ENCODE measurements around the gene NOLC1.
"Not testable (repeated sequence)": the region's sequence is repeated elsewhere in the genome, so short reads cannot be mapped to it uniquely, and the experiment has no call there.

NOLC1 gene

GRCh38 chr10:102157224-102157623 lies 5.0 kb downstream of the NOLC1 start:
- DNase-seq, result no peak

DNA sequence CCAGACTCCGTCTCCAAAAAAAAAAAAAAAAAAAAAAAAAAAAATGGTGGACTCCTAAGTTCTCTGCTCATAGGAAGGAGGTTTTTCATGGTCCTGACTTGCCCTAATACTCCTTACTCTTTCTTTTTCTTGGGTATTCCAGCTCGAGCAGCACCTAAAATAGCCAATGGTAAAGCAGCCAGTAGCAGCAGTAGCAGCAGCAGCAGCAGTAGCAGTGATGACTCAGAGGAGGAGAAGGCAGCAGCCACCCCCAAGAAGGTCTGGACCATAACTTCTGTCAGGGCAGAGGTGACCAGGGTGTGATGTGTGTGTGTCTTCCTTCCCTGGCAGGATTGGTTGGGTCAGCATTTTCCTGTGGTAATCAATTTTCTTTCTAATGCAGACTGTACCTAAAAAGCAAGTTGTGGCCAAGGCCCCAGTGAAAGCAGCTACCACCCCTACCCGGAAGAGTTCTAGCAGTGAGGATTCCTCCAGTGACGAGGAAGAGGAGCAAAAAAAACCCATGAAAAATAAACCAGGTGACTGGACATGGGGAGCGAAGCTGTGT lies 6.9 kb downstream of the NOLC1 start:
- no peak for DNase-seq

DNA sequence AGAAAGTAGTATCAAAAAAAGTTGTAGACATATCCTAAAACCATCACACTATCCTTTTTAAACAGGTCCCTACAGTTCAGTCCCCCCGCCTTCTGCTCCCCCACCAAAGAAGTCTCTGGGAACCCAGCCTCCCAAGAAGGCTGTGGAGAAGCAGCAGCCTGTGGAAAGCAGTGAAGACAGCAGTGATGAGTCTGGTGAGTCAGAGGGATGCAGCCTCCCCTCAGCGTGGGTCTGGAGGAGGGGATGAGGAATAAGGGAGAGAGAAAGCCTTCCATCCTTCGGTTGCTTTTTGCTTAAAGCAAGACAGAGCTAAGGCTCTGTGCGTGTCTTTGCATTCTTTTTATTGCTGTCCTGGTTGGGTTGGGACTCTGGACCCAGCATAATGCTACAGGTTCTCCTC lies 7.6 kb downstream of the NOLC1 start:
- DNase-seq, result no peak

- no peak for DNase-seq
Observed at GRCh38 chr10:102163342-102163989, 11.3 kb downstream of the NOLC1 start.

DNA sequence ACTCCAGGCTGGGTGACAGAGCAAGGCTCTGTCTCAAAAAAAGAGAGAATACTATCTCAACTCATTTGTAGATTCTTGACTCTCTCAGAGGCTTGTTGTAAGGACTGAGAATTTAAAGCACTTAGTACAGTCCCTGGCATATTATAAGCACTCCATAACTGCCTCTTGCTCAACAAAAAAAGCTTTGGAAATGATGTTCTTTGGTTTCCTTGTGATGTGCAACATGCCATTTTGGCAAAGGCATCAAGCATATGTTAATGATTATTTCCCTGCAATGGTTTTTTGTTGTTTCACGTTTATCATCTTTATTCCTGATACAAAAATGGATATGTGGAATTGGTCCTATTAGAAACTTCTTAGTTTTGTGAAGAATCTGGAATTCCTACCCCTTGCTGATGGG lies 15.7 kb downstream of the NOLC1 start:
- DNase-seq, result no peak

- DNase-seq, result no peak
Observed at GRCh38 chr10:102170602-102171001, 18.4 kb downstream of the NOLC1 start.

DNA sequence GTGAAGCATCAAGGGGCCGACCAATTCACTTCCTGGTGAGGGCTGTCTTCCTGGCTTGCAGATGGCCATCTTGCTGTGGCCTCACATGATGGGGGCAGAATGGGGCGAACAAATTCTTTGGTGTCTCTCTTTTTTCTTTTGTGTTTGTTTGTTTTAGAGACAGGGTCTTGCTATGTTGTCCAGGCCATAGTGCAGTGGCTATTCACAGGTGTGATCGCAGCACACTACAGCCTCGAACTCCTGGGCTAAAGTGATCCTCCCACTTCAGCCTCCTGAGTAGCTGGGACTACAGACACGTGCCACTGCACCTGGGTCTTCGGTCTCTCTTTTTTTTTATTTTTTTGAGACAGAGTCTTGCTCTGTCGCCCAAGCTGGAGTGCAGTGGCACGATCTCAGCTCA lies 20.1 kb downstream of the NOLC1 start:
- no peak for DNase-seq

DNA sequence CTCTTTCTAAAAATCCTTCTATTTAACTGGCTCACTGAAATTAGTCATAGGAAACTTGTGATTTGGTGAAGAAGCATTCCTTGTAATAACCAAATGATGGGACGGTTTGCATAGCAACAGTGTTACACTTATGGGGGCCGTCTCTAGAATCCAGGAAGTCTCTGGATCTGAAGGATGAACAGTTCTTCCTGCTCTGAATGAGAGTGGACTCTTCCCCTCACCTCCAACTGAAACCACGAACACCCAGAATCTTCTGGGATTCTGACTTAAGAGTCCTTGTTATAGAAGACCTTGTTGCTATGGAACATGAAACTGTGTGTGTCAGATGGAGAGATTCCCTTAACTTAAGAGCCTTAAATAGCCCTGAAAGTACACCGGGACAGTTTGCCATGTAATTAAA lies 23.2 kb downstream of the NOLC1 start:
- no peak for DNase-seq

DNA sequence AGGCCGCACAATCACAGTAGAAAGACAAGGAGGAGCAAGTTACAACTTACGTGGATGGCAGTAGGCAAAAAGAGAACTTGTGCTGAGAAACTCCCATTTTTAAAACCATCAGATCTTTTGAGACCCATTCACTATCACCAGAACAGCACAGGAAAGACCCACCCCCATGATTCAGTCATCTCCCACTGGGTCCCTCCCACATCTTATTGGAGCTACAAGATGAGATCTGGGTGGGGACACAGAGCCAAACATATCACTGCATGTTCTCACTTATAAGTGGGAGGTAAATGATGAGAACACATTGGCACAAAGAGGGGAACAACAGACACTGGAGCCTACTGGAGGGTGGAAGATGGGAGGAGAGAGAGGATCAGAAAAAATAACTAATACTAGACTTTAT lies 32.4 kb downstream of the NOLC1 start:
- DNase-seq, result no peak

DNA sequence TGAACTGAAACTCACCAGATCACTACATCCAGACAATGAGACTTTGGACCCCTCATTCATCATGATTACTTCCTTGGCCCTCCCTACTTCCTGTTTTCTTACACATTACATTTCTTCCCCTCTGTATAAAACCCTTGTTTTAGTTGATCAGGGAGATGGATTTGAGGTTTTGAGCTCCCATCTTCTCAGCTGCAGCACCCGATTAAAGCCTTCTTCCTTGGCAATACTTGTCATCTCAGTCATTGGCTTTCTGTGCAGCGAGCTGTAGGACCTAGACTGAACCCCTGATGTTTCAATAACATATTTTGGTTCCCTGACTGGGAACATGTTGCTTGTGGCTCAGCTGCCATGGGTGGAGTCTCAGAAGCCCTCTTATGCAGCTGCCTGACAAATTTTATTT lies 33.1 kb downstream of the NOLC1 start:
- no peak for DNase-seq

- DNase-seq, result no peak
Observed at GRCh38 chr10:102185811-102186527, 33.8 kb downstream of the NOLC1 start.

DNA sequence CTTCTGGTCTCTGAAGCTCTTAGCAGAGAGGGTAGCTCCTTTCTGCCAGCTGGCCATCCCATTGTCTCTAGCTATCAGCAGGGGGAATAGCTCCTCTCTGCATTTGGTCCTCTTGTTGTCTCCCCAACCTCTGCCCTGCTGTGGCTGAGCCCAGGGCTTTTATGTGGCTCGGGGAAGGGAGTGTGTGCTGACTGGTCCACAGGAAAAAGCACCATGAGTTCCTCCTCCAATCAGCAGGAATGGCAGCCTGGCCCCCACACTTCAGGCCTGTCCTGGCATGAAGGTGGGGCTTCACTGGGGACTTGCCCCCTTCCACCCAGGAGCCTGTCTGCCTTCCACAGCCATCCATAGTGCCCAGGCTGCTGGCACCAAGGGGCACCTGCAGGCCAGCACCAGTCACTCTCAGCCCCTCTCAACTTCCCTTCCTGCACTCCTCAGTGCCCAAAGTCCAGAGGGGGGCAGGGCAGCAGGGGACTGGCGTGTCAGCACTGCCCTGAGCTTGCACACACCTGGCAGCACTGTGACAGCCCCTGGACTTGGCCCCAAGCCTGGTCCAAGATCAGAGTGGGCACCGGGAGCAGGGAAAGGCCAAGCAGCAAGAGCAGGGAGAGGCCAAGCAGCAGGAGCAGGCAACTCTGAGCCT lies 36.2 kb downstream of the NOLC1 start:
- no peak for DNase-seq

GRCh38 chr10:102188941-102189898 lies 37.0 kb downstream of the NOLC1 start:
- not testable (repeated sequence) for DNase-seq

- no peak for DNase-seq
Observed at GRCh38 chr10:102191956-102192355, 39.8 kb downstream of the NOLC1 start.

DNA sequence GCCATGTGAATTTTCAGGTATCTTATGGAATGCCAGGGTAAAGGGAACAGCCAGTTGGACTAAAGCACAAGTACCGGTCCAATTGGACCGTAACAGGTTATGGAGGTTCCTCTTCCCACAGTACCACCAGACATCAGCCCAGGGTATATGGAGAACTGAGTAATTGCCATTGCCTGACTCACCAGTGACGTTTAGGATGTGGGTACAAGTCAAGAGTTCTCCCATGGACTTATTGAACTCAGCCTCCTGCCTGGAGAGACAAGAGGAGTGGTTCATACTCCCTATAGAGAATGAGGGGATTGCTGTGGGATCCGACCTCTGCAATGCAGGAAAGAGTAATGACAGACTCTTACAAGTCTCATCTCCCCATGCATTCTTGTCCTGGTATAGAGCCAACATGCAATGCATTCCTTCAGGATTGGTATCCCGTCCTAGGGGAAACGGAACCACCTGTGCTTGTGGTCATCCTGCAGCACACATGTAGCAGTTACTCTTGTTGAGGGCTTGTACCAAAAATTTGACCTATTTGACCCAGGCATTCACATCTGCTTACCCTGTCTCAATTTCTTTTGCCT lies 43.2 kb downstream of the NOLC1 start:
- no peak for DNase-seq

DNA sequence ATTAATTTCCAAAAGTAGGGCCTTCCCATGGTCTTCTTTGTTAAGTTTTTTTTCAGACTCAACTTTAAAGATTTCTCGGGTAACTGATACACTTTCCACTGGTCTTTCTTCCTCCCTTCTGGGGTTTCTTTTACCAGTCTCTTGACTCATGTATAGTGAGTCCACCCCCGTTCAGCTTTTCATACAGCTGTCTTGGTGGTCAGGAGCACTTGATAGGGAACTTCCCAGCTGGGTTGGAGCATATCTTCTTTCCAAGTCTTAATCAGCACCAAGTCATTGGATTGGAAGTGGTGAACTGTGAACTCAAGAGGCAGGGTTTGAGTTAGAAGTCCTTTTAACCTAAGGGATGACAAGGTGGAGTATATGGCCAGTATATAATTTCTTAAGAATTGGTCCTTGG lies 44.7 kb downstream of the NOLC1 start:
- DNase-seq, result no peak

DNA sequence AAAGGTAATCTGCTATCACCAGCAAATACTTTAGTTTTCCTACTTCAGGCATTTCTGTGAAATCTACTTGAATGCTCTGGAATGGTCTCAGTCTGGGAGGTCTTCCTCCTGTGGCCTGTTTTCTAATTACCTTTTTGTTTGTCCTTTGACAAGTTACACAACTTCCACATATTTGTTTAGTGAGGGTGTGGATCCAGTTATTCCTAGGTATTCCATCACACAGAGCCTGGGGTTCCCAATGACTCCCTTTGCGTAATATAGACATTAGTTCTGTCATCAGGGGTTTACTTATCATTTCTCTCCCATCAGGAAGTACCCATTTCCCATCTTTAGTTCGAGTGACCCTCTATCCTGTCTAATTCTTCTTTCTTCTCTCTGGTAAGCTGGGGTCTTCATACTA lies 45.8 kb downstream of the NOLC1 start:
- DNase-seq, result no peak

GRCh38 chr10:102200751-102201640 lies 48.8 kb downstream of the NOLC1 start:
- no peak for DNase-seq

GRCh38 chr10:102202386-102202785 lies 50.2 kb downstream of the NOLC1 start:
- DNase-seq, result no peak

- DNase-seq, result no peak
Observed at GRCh38 chr10:102208311-102209035, 56.3 kb downstream of the NOLC1 start.

Data from activated CD8-positive, alpha-beta memory T cell treated with anti-CD3 and anti-CD28 coated beads, Interleukin-2, amount 50 U/mL, for 48 hours (primary cell).